GM12892 (cell line): Measurements from ENCODE around the gene SERGEF.

Experiments
- POLR2A ChIP-seq: IDR thresholded peaks from 2 replicates; pipeline ENCODE4 v1.6.1; 2011; ENCODE audit warnings: low read depth, low read length, control low read depth
- POLR2AphosphoS5 ChIP-seq: IDR thresholded peaks from 2 replicates; pipeline ENCODE4 v1.6.1; 2011; ENCODE audit warnings: low read depth, low read length, control low read depth
- TAF1 ChIP-seq: IDR thresholded peaks from 2 replicates; pipeline ENCODE4 v1.6.1; 2011; ENCODE audit warnings: low read depth, mild to moderate bottlenecking, control low read depth, low read length, borderline replicate concordance

- TF ChIP-seq POLR2A: no peak
- no peak for TF ChIP-seq TAF1
- no peak for TF ChIP-seq POLR2AphosphoS5
These were observed 262.1 kb downstream of the SERGEF start for GRCh38 chr11:17750801-17751165.
